PC-3 (cell line): Measurements from ENCODE around the gene SPOPL. TPM values are rescaled to one million over a fixed set of nuclear protein-coding genes. Genes with fewer than 3 reads are reported as not detected.

Experiments
- ATAC-seq: fragments of 200-7000 bp; cut with Tn5 transposase; 2 replicates; pipeline ENCODE4 v1.9.1; 2020; ENCODE audit warnings: mild to moderate bottlenecking, moderate library complexity
- BruUV-seq: library from RNA; stranded (reverse); fragments of 400-500 nt; replicated peaks from 2 replicates; lab custom pipeline; 2021; lab: Mats Ljungman, UMichigan
- CTCF ChIA-PET: fragments of 300-600 bp; sonication (Branson Sonifier 250); formaldehyde crosslinking; loops from one replicate; lab custom pipeline; 2022; ENCODE audit warnings: antibody characterized with exemption; lab: Charles Lee
- POLR2A ChIA-PET: fragments of 300-600 bp; sonication (Branson Sonifier 250); formaldehyde crosslinking; loops from one replicate; lab custom pipeline; 2022; ENCODE audit warnings: antibody characterized with exemption; ENCODE audit not compliant: unreplicated experiment; lab: Charles Lee
- DNase-seq: peaks from one replicate; pipeline ENCODE4 v3.0.0-alpha.2; 2015
- H2AFZ ChIP-seq: fragments of 300-600 bp; sonication (generic); 2 replicates; pipeline ENCODE4 v1.6.0; 2016; ENCODE audit warnings: antibody characterized with exemption, low read length
- H3F3A ChIP-seq: fragments of 300-600 bp; sonication (generic); one replicate; pipeline ENCODE4 v1.6.0; 2017; ENCODE audit warnings: antibody characterized with exemption, low read length, control low read depth, mild to moderate bottlenecking; ENCODE audit not compliant: unreplicated experiment
- H3K27ac ChIP-seq: fragments of 300-600 bp; sonication (generic); 2 replicates; pipeline ENCODE4 v1.5.1; 2016; ENCODE audit warnings: mild to moderate bottlenecking, low read length
- H3K27me3 ChIP-seq: fragments of 300-600 bp; sonication (generic); 2 replicates; pipeline ENCODE4 v1.6.1; 2016; ENCODE audit warnings: low read length, mixed read lengths
- H3K36me3 ChIP-seq: fragments of 300-600 bp; sonication (generic); 2 replicates; pipeline ENCODE4 v1.6.1; 2016; ENCODE audit warnings: low read depth, mixed run types, low read length, mixed read lengths
- H3K4me1 ChIP-seq: fragments of 300-600 bp; sonication (generic); 2 replicates; pipeline ENCODE4 v1.5.1; 2016; ENCODE audit warnings: low read length; ENCODE audit not compliant: insufficient read depth
- H3K4me2 ChIP-seq: fragments of 300-600 bp; sonication (generic); 2 replicates; pipeline ENCODE4 v1.6.0; 2016; ENCODE audit warnings: low read length
- H3K4me3 ChIP-seq: fragments of 300-600 bp; sonication (generic); 2 replicates; pipeline ENCODE4 v1.5.1; 2016; ENCODE audit warnings: mild to moderate bottlenecking, low read length, mixed read lengths
- H3K79me2 ChIP-seq: fragments of 300-600 bp; sonication (generic); 2 replicates; pipeline ENCODE4 v1.6.1; 2017; ENCODE audit warnings: low read length, mixed read lengths
- H3K9ac ChIP-seq: fragments of 300-600 bp; sonication (generic); 2 replicates; pipeline ENCODE4 v1.6.0; 2016; ENCODE audit warnings: mild to moderate bottlenecking, low read length
- H3K9me2 ChIP-seq: fragments of 300-600 bp; sonication (generic); replicated peaks from 2 replicates; pipeline ENCODE4 v1.6.1; 2016; ENCODE audit warnings: mixed run types, low read length, mixed read lengths
- H3K9me3 ChIP-seq: fragments of 300-600 bp; sonication (generic); 2 replicates; pipeline ENCODE4 v1.6.1; 2016; ENCODE audit warnings: low read length, mixed read lengths
- H4K20me1 ChIP-seq: fragments of 300-600 bp; sonication (generic); 2 replicates; pipeline ENCODE4 v1.6.1; 2016; ENCODE audit warnings: low read length, mixed read lengths
- EZH2 ChIP-seq: fragments of 300-600 bp; sonication (generic); IDR thresholded peaks from one replicate; pipeline ENCODE4 v1.6.1; 2017; ENCODE audit warnings: antibody characterized with exemption, mild to moderate bottlenecking, low read length; ENCODE audit not compliant: unreplicated experiment
- EZH2phosphoT487 ChIP-seq: fragments of 300-600 bp; sonication (generic); IDR thresholded peaks from 2 replicates; pipeline ENCODE4 v1.6.1; 2018; ENCODE audit warnings: mild to moderate bottlenecking, antibody characterized with exemption, low read length, borderline replicate concordance
- intact Hi-C: fragments of 100-400 bp; cut with micrococcal nuclease; formaldehyde crosslinking; loops from 2 replicates; pipeline ENCODE4 v1.9.0; 2023
- total RNA-seq: library from RNA; depleted of rRNA; stranded (reverse); fragments of >200 nt; gene quantifications from 2 replicates; pipeline ENCODE4 v1.2.3, GENCODE V29; 2014
- TF ChIP-seq, protein P1 (sequence below): fragments of 300-600 bp; sonication (generic); conservative IDR thresholded peaks from 2 replicates; pipeline ENCODE4 v1.5.1; 2017; ENCODE audit warnings: antibody characterized with exemption, low read depth, mild to moderate bottlenecking, low read length

The SPOPL gene
- total RNA-seq, 1 experiment from 2014 or later, result 10.2 TPM

DNA sequence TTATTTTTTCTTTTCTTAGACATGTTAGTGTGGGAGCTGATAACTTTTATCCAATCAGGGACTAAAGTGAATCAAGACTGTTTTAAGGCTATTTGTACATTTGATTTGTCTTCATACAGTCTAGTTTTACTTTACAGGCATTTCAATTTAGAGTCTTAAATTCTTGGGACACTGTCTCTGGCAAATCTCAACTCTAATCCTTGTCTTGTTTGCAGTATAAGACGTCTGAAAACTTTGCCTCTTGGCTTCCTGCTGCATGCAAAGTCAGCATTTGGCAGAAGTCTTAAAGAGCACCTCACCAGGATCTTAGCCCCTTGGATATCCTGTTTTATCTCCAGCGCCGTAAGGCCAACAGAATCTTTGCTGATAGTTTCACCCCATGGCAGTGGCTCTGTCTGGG is 30.3 kb downstream of the SPOPL start:
- Histone ChIP-seq H3K79me2 (peaks cover 25% of the 10 kb centered on the region), H3K9me3 (no peaks in the 10 kb centered on the region), H3F3A (no peaks in the 10 kb centered on the region), H3K9ac (no peak overlapping the region), H3K27ac (no peak overlapping the region), H2AFZ (no peak overlapping the region), H4K20me1 (0 out of 2 replicates have a peak, but pooled peaks cover 8% of the 10 kb centered on the region), H3K4me2 (no peak overlapping the region), H3K4me1 (no peaks in the 10 kb centered on the region), H3K36me3 (no peaks in the 10 kb centered on the region), H3K27me3 (no peaks in the 10 kb centered on the region), H3K4me3 (no peak overlapping the region), H3K9me2 (no peaks in the 10 kb centered on the region)
- CTCF ChIA-PET, result no interaction called here
- POLR2A ChIA-PET, result no interaction called here
- TF ChIP-seq, protein P1, sequence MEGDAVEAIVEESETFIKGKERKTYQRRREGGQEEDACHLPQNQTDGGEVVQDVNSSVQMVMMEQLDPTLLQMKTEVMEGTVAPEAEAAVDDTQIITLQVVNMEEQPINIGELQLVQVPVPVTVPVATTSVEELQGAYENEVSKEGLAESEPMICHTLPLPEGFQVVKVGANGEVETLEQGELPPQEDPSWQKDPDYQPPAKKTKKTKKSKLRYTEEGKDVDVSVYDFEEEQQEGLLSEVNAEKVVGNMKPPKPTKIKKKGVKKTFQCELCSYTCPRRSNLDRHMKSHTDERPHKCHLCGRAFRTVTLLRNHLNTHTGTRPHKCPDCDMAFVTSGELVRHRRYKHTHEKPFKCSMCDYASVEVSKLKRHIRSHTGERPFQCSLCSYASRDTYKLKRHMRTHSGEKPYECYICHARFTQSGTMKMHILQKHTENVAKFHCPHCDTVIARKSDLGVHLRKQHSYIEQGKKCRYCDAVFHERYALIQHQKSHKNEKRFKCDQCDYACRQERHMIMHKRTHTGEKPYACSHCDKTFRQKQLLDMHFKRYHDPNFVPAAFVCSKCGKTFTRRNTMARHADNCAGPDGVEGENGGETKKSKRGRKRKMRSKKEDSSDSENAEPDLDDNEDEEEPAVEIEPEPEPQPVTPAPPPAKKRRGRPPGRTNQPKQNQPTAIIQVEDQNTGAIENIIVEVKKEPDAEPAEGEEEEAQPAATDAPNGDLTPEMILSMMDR, result no peak
- TF ChIP-seq EZH2 (no peak), EZH2phosphoT487 (no peak)
- intact Hi-C loops, result no loop called here
- DNase-seq (no peak), ATAC-seq (no peak)
- BruUV-seq, result no TSS peak

DNA sequence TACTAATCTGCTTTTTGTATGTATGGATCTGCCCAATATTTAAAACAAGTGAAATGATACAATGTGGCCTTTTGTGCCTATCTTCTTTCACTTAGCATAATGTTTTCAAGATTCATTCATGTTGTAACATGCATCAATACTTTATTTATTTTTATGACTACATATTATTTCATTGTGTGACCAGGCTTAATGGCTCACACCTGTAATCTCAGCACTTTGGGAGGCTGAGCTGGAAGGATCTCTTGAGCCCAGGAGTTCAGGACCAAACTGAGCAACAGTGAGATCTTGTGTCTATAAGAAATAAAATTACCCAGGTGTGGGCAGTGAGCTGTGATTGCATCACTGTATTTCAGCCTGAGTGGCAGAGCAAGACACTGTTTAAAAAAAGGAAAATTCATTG is 33.2 kb downstream of the SPOPL start:
- no peak overlapping the region for H3K9ac ChIP-seq
- no peaks in the 10 kb centered on the region for H3K9me3 ChIP-seq
- H3K27ac ChIP-seq, result no peak overlapping the region
- H3K9me2 ChIP-seq, result no peaks in the 10 kb centered on the region
- no TSS peak for BruUV-seq
- H3K4me3 ChIP-seq, result no peak overlapping the region
- H3K36me3 ChIP-seq, result no peaks in the 10 kb centered on the region
- no peak for ATAC-seq
- ChIA-PET POLR2A (no interaction called here), CTCF (no interaction called here)
- TF ChIP-seq EZH2phosphoT487 (no peak), EZH2 (no peak)
- TF ChIP-seq, protein P1, result no peak
- H4K20me1 ChIP-seq, result 0 out of 2 replicates have a peak, but pooled peaks cover 8% of the 10 kb centered on the region
- intact Hi-C loops, result no loop called here
- no peak for DNase-seq
- H3K4me1 ChIP-seq, result no peaks in the 10 kb centered on the region
- H2AFZ ChIP-seq, result no peak overlapping the region
- H3K4me2 ChIP-seq, result no peak overlapping the region
- peaks cover 24% of the 10 kb centered on the region for H3K79me2 ChIP-seq
- H3F3A ChIP-seq, result no peaks in the 10 kb centered on the region
- no peaks in the 10 kb centered on the region for H3K27me3 ChIP-seq

DNA sequence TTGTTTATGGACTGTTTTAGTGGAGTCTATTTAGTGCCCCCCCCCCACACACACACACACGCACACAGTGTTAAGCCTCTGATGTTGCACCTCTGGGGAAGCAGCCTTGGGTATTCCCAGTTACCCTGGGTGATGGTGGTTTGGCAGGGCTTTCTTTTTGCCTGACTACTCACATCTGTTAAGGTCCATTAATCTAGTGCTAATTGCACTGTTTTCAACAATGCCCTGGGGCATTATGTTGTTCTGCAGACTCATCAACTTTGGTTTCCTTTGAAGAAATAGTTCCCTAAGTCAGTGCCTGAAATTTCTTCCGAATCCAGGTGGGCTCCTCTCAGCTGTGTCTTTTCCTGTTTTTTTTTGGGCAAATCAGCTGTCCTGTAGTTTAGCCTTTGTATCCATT is 34.7 kb downstream of the SPOPL start:
- BruUV-seq, result no TSS peak
- intact Hi-C loops, result no loop called here
- no peaks in the 10 kb centered on the region for H3K9me3 ChIP-seq
- H3K9me2 ChIP-seq, result no peaks in the 10 kb centered on the region
- H3K4me3 ChIP-seq, result no peak overlapping the region
- no peaks in the 10 kb centered on the region for H3F3A ChIP-seq
- no peak overlapping the region for H3K27ac ChIP-seq
- ChIA-PET POLR2A (no interaction called here), CTCF (no interaction called here)
- no peak overlapping the region for H2AFZ ChIP-seq
- no peak overlapping the region for H3K4me2 ChIP-seq
- H4K20me1 ChIP-seq, result 0 out of 2 replicates have a peak, but pooled peaks cover 3% of the 10 kb centered on the region
- no peaks in the 10 kb centered on the region for H3K36me3 ChIP-seq
- DNase-seq (no peak), ATAC-seq (no peak)
- H3K27me3 ChIP-seq, result no peaks in the 10 kb centered on the region
- H3K79me2 ChIP-seq, result peaks cover 13% of the 10 kb centered on the region
- TF ChIP-seq EZH2phosphoT487 (no peak), EZH2 (no peak)
- TF ChIP-seq, protein P1, result no peak
- no peak overlapping the region for H3K9ac ChIP-seq
- no peaks in the 10 kb centered on the region for H3K4me1 ChIP-seq
